Karpas-422 (cell line): ENCODE results near the gene DOP1B. TPM values are rescaled to one million over a fixed set of nuclear protein-coding genes. Genes with fewer than 3 reads are reported as not detected.
A peak's percentile ranks its signal among the peaks of the same experiment; 100 is the strongest.
"Not testable (repeated sequence)": the region's sequence is repeated elsewhere in the genome, so short reads cannot be mapped to it uniquely, and the experiment has no call there.

ENCODE experiments used
- DNase-seq: peaks from one replicate; pipeline ENCODE4 v3.0.0-alpha.2; 2015
- H2AFZ ChIP-seq: fragments of 200-600 bp; sonication (generic); 2 replicates; pipeline ENCODE4 v1.6.1; 2014; ENCODE audit warnings: antibody characterized with exemption, low read length, mixed read lengths
- H3K27ac ChIP-seq: fragments of 200-600 bp; sonication (generic); 2 replicates; pipeline ENCODE4 v1.5.1; 2014; ENCODE audit warnings: mild to moderate bottlenecking, low read length, moderate library complexity
- H3K27me3 ChIP-seq: fragments of 200-600 bp; sonication (generic); 2 replicates; pipeline ENCODE4 v1.6.1; 2014; ENCODE audit warnings: low read length, mixed read lengths
- H3K36me3 ChIP-seq: fragments of 200-600 bp; sonication (generic); 2 replicates; pipeline ENCODE4 v1.6.1; 2014; ENCODE audit warnings: low read length, mixed read lengths; ENCODE audit not compliant: insufficient read depth
- H3K4me1 ChIP-seq: fragments of 200-600 bp; sonication (generic); 2 replicates; pipeline ENCODE4 v1.6.1; 2014; ENCODE audit warnings: mild to moderate bottlenecking, low read length, mixed read lengths
- H3K4me2 ChIP-seq: fragments of 200-600 bp; sonication (generic); 2 replicates; pipeline ENCODE4 v1.6.1; 2014; ENCODE audit warnings: low read length, low read depth, mild to moderate bottlenecking; ENCODE audit not compliant: poor library complexity, severe bottlenecking
- H3K4me3 ChIP-seq: fragments of 200-600 bp; sonication (generic); 2 replicates; pipeline ENCODE4 v1.5.1; 2014; ENCODE audit warnings: mild to moderate bottlenecking, antibody characterized with exemption, low read length, mixed read lengths
- H3K79me2 ChIP-seq: fragments of 200-600 bp; sonication (generic); 2 replicates; pipeline ENCODE4 v1.6.1; 2014; ENCODE audit warnings: mild to moderate bottlenecking, low read length, mixed read lengths
- H3K9ac ChIP-seq: fragments of 200-600 bp; sonication (generic); 2 replicates; pipeline ENCODE4 v1.6.0; 2014; ENCODE audit warnings: low read length
- H3K9me2 ChIP-seq: fragments of 200-600 bp; sonication (generic), shearing (Covaris generic); replicated peaks from 2 replicates; pipeline ENCODE4 v1.6.0; 2014; ENCODE audit warnings: mild to moderate bottlenecking, low read length, moderate library complexity; ENCODE audit not compliant: insufficient read depth
- H3K9me3 ChIP-seq: fragments of 300-700, 200-600 bp; sonication (generic); 2 replicates; pipeline ENCODE4 v1.6.1; 2014; ENCODE audit warnings: low read length, mixed read lengths
- H4K20me1 ChIP-seq: fragments of 200-600 bp; sonication (generic); 2 replicates; pipeline ENCODE4 v1.6.1; 2014; ENCODE audit warnings: mild to moderate bottlenecking, antibody characterized with exemption, low read length, low read depth; ENCODE audit not compliant: insufficient read depth
- total RNA-seq: library from RNA; depleted of rRNA; stranded (reverse); fragments of >200 nt; shearing (Covaris generic); gene quantifications from 2 replicates; pipeline ENCODE4 v1.2.3, GENCODE V29; 2014; ENCODE audit warnings: low replicate concordance

DOP1B gene
- total RNA-seq, 1 experiment from 2014 or later = 2.1 TPM

DNA sequence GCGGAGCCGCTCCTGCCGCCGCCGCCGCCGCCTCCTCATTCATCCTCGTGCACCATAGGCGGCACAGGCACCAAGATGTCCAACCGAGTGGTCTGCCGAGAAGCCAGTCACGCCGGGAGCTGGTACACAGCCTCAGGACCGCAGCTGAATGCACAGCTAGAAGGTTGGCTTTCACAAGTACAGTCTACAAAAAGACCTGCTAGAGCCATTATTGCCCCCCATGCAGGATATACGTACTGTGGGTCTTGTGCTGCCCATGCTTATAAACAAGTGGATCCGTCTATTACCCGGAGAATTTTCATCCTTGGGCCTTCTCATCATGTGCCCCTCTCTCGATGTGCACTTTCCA lies 26.2 kb upstream of the DOP1B start:
- not testable (repeated sequence) for H3K79me2 ChIP-seq, H3K9me3 ChIP-seq, H3K9ac ChIP-seq, H2AFZ ChIP-seq, H3K9me2 ChIP-seq, DNase-seq, H3K27me3 ChIP-seq, H3K4me2 ChIP-seq, H3K4me1 ChIP-seq, H3K27ac ChIP-seq, H3K4me3 ChIP-seq, H3K36me3 ChIP-seq, H4K20me1 ChIP-seq

DNA sequence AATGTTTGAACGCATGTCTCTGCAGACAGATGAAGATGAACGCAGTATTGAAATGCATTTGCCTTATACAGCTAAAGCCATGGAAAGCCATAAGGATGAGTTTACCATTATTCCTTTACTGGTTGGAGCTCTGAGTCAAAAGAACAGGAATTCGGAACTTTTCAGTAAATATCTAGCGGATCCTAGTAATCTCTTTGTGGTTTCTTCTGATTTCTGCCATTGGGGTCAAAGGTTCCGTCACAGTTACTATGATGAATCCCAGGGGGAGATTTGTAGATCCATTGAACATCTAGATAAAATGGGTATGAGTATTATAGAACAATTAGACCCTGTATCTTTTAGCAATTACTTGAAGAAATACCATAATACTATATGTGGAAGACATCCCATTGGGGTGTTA lies 25.8 kb upstream of the DOP1B start:
- not testable (repeated sequence) for H3K4me3 ChIP-seq, H3K9me2 ChIP-seq, H3K4me2 ChIP-seq

DNA sequence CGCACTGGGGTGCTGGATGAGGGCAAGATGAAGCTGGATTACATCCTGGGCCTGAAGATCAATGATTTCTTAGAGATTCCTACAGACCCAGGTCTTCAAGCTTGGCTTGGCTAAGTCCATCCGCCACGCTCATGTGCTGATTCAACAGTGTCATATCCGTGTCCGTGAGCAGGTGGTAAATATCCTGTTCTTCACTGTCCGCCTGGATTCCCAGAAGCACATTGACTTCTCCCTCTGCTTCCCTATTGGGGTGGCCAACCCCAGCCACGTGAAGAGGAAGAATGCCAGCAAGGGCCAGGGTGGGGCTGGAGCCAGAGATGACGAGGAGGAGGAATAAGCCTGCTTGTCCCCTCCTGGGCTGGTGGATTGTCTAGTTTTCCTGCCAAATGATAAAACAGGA lies 23.9 kb upstream of the DOP1B start:
- no peaks in the 10 kb centered on the region for H3K4me1 ChIP-seq
- H3K4me2 ChIP-seq = no peak overlapping the region
- no peaks in the 10 kb centered on the region for H3K9me2 ChIP-seq
- no peak overlapping the region for H3K9ac ChIP-seq
- no peak overlapping the region for H3K4me3 ChIP-seq
- no peaks in the 10 kb centered on the region for H3K79me2 ChIP-seq
- no peak overlapping the region for H2AFZ ChIP-seq
- DNase-seq = no peak
- no peaks in the 10 kb centered on the region for H4K20me1 ChIP-seq
- H3K27ac ChIP-seq = no peak overlapping the region
- H3K27me3 ChIP-seq = no peaks in the 10 kb centered on the region
- no peaks in the 10 kb centered on the region for H3K9me3 ChIP-seq
- no peaks in the 10 kb centered on the region for H3K36me3 ChIP-seq

More for the DNA sequence above, 25.8 kb upstream of the DOP1B start:
- H3K4me1 ChIP-seq, H2AFZ ChIP-seq, DNase-seq, H3K79me2 ChIP-seq, H4K20me1 ChIP-seq, H3K27me3 ChIP-seq, H3K9ac ChIP-seq, H3K36me3 ChIP-seq, H3K9me3 ChIP-seq, H3K27ac ChIP-seq: not testable (repeated sequence)

DNA sequence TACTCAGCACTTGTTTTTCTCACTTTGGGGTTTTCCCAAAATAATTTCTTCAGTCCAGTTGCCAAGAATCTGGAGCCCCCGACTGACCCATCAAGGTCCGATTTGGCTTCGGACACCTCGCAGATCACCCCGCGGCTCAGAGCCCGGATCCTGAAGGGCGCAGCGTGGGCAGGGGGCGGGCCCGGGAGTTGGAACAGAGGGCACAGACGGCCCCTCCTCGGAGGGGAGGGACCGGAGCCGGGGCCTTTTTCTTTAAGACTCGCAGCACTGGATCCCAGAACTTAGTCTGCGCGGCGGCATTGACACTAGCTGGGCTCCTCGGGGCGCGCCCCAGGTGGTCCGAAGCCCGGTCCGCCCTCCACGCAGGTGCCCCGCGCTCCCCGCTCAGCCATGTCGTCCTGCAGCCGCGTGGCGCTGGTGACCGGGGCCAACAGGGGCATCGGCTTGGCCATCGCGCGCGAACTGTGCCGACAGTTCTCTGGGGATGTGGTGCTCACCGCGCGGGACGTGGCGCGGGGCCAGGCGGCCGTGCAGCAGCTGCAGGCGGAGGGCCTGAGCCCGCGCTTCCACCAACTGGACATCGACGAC lies 21.7 kb upstream of the DOP1B start, which contains the start of gene CBR3:
Gene CBR3 (plus strand): TSS at position 277 of the 588 bp plus-strand sequence. CDS start 114 bp downstream, at position 391.
- H3K9ac ChIP-seq = no peak within 1 kb of the TSS
- no peaks in the 10 kb centered on the region for H3K27me3 ChIP-seq
- DNase-seq = no peak
- H2AFZ ChIP-seq = no peak within 1 kb of the TSS
- no peaks in the 10 kb centered on the region for H3K4me1 ChIP-seq
- no peaks in the 10 kb centered on the region for H3K79me2 ChIP-seq
- H4K20me1 ChIP-seq = no peaks in the 10 kb centered on the region
- H3K9me2 ChIP-seq = no peaks in the 10 kb centered on the region
- no peaks in the 10 kb centered on the region for H3K36me3 ChIP-seq
- no peaks in the 10 kb centered on the region for H3K9me3 ChIP-seq
- H3K4me2 ChIP-seq = no peak within 1 kb of the TSS
- no peak within 1 kb of the TSS for H3K4me3 ChIP-seq
- H3K27ac ChIP-seq = no peak within 1 kb of the TSS

DNA sequence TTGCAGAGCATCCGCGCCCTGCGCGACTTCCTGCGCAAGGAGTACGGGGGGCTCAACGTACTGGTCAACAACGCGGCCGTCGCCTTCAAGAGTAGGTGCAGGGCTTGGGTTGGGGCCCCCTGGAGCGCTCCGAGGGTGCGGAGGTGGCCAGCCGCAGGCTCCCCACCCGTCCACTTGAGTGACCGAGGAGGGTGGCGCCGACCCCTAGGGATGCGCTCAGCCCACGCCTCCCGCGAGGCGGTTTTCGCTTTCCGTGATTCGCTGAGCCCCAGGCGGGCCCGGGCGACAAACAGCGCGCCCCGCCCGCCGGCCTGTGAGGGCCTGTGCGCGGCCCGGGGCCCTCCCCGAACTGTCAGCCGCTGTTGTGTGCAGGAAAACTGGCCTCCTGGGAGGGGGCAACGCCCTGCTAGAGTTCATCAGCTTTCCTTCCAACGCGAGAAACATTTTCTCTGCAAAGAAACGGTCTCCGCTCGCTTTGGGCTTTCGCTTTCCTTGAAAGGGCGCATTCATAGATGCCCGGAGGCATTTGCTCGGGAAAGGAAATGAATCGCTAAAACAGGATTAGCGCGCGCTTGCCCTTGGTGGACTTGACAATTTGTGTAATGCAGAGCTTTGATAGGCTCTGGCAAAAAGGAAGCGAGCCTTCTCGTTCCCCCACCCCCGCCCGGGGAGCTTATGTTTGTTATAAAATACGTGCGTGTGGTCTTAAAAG lies 21.1 kb upstream of the DOP1B start:
- no peaks in the 10 kb centered on the region for H3K9me2 ChIP-seq
- no peaks in the 10 kb centered on the region for H3K9me3 ChIP-seq
- no peak overlapping the region for H3K27ac ChIP-seq
- DNase-seq = no peak
- H3K4me2 ChIP-seq = no peak overlapping the region
- no peak overlapping the region for H2AFZ ChIP-seq
- H3K79me2 ChIP-seq = no peaks in the 10 kb centered on the region
- H3K27me3 ChIP-seq = no peaks in the 10 kb centered on the region
- no peak overlapping the region for H3K9ac ChIP-seq
- H3K36me3 ChIP-seq = no peaks in the 10 kb centered on the region
- H4K20me1 ChIP-seq = no peaks in the 10 kb centered on the region
- no peaks in the 10 kb centered on the region for H3K4me1 ChIP-seq
- no peak overlapping the region for H3K4me3 ChIP-seq

DNA sequence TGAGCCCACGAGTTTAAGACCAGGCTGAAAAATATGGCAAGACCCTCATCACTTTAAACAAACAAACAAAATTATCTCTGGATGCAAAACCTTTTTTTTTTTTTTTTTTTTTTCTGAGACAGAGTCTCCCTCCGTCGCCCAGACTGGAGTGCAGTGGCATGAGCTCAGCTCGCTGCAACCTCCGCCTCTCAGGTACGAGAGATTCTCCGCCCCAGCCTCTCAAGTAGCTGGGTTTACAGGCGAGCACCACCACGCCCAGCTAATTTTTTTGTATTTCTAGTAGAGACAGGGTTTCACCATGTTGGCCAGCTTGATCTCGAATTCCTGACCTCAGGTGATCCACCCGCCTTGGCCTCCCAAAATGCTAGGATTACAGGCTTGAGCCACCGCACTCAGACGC lies 16.8 kb upstream of the DOP1B start:
- not testable (repeated sequence) for DNase-seq, H3K4me3 ChIP-seq, H3K36me3 ChIP-seq, H4K20me1 ChIP-seq, H3K27ac ChIP-seq, H3K27me3 ChIP-seq, H3K79me2 ChIP-seq, H3K4me2 ChIP-seq, H3K9ac ChIP-seq, H3K9me3 ChIP-seq, H3K9me2 ChIP-seq, H2AFZ ChIP-seq, H3K4me1 ChIP-seq

DNA sequence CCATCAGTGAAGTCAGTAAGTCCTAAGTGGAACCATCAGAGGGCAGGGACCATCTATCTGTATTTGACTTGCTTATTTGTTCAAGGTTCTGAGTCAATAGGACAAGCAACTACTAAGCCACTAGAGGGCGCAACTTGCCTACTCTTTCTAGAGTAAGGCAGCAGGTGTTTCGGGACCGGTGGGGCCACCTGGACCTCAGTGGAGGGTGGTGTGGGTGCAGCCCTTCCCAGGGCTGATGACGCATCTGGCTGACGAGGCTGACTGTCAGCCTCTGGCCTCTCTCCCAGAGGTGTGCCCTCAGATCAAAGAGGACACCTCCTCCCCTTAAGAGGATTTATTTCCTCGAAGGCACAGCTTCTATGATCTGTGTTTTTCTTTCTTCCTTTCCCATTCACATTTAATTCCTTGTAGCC lies 15.1 kb upstream of the DOP1B start:
- Histone ChIP-seq H3K4me3 (no peak overlapping the region), H3K36me3 (no peaks in the 10 kb centered on the region), H3K9me3 (no peaks in the 10 kb centered on the region), H2AFZ (no peak overlapping the region), H3K4me2 (no peak overlapping the region), H3K4me1 (no peaks in the 10 kb centered on the region), H3K9me2 (no peaks in the 10 kb centered on the region), H3K27ac (no peak overlapping the region), H4K20me1 (no peaks in the 10 kb centered on the region), H3K79me2 (no peaks in the 10 kb centered on the region), H3K27me3 (no peaks in the 10 kb centered on the region), H3K9ac (no peak overlapping the region)
- peak; percentile 95 for DNase-seq

DNA sequence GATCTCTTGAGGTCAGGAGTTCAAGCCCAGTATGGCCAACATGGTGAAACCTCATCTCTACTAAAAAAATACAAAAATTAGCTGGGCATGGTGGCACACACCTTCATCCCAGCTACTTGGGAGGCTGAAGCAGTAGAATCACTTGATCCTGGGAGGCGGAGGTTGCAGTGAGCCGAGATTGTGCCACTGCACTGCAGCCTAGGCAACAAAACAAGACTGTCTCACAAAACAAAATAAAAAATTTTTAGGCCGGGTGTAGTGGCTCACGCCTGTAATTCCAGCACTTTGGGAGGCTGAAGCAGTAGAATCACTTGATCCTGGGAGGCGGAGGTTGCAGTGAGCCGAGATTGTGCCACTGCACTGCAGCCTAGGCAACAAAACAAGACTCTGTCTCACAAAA lies 12.4 kb upstream of the DOP1B start:
- H3K36me3 ChIP-seq, H3K4me3 ChIP-seq, H4K20me1 ChIP-seq, H3K27me3 ChIP-seq, H2AFZ ChIP-seq, H3K9me3 ChIP-seq, DNase-seq, H3K79me2 ChIP-seq, H3K4me1 ChIP-seq, H3K9ac ChIP-seq, H3K9me2 ChIP-seq, H3K27ac ChIP-seq, H3K4me2 ChIP-seq: not testable (repeated sequence)
